GM12874 (cell line): ENCODE results near the gene PGAM1.

ENCODE experiments used
- TF ChIP-seq, protein P1 (sequence below): IDR thresholded peaks from 2 replicates; pipeline ENCODE4 v1.5.1; 2011; ENCODE audit warnings: low read depth, mild to moderate bottlenecking, control low read depth, low read length, moderate library complexity; ENCODE audit not compliant: insufficient read depth

The PGAM1 gene

DNA sequence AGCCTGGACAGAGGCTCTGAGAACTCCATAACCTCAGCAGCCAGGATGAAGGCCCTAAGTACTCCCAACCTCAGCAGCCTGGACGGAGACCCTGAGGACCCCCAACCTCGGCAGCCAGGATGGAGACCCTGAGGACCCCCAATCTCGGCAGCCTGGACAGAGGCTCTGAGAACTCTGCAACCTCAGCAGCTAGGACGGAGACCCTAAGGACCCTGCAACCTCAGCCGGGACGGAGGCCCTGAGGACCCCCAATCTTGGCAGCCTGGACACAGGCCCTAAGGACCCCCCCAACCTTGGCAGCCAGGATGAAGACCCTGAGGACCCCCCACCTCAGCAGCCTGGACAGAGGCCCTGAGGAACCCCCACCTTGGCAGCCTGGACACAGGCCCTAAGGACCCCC, 41.4 kb upstream of the PGAM1 start:
- TF ChIP-seq, protein P1, sequence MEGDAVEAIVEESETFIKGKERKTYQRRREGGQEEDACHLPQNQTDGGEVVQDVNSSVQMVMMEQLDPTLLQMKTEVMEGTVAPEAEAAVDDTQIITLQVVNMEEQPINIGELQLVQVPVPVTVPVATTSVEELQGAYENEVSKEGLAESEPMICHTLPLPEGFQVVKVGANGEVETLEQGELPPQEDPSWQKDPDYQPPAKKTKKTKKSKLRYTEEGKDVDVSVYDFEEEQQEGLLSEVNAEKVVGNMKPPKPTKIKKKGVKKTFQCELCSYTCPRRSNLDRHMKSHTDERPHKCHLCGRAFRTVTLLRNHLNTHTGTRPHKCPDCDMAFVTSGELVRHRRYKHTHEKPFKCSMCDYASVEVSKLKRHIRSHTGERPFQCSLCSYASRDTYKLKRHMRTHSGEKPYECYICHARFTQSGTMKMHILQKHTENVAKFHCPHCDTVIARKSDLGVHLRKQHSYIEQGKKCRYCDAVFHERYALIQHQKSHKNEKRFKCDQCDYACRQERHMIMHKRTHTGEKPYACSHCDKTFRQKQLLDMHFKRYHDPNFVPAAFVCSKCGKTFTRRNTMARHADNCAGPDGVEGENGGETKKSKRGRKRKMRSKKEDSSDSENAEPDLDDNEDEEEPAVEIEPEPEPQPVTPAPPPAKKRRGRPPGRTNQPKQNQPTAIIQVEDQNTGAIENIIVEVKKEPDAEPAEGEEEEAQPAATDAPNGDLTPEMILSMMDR, result no peak

DNA sequence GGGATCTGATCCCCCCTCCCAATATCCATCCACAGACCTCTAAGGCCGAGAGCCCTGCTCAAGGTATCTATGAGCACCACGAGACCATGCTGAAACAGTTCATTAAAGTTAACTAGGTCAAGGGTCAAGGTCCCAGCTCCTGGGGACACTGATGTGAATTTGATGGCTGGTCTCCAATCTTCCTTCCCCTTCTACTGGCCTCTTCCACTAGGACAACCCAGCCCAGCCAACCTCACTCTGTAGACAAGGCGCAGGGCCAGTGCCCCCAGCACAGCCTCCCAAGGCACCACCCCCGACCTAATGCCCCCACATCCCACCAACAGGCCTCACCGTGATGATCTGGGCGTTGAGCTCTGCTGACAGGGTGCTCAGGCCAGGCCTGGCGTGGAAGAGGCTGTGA, 40.4 kb upstream of the PGAM1 start:
- TF ChIP-seq, protein P1, result no peak

DNA sequence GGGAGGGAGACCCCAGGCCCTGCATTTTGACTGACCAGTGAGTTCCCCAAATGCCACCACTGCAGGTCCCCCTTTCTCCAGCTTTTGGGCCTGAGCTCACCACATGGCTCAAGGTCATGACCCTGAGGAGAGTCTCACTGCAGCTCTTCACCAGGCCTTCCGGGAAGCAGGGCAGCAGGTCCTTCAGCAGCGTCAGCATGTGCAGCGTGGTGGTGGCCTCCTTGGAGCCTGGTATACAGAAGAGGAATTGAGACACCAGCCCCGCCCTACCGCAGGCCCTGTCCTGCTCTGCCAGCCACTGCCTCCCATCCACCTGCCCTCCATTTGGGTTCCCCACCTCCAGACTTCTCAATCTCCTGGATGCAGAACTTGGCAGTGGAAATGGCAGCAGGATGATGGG, 37.8 kb upstream of the PGAM1 start:
- TF ChIP-seq, protein P1, result no peak

DNA sequence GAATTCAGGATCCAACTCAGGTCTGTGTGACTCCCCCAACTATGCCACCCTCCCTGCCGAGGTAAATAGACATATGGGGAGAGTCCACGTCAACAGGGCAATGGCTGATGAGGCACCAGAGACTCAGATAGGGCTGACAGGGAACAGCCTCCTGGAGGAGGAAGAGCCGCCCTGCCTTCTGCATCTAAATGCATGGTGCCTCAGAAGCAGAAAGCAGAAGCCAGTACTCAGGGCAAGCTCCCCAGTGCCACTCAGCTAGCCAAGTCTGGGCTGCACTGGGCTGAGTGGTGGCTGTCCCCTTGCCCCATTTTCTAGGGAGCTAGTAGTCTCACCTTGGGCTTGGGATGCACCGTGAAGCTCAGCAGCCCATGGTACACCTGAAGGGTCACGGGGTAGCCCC, 35.9 kb upstream of the PGAM1 start:
- TF ChIP-seq, protein P1, result no peak

DNA sequence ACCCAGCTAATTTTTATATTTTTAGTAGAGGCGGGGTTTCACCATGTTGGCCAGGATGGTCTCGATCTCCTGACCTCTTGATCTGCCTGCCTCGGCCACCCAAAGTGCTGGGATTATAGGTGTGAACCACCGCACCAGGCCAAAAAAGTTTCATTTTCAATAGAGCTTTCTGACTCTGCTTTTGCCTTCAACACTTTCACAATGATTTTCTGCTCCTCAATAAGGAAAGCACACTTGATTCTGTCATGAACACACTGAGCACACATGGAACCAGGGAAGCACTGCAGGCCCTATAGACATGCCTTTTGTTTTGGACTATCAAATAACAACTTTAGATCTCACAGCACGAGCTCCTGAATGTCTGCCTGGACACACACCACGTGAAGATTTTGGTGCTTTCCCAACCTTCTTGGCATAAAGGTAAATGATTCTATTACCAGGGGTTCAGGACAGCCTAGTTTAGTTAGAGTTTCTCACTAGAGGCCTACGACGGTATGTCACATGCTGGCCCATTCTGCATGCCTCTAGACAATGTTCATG, 32.9 kb upstream of the PGAM1 start:
- TF ChIP-seq, protein P1, result no peak

DNA sequence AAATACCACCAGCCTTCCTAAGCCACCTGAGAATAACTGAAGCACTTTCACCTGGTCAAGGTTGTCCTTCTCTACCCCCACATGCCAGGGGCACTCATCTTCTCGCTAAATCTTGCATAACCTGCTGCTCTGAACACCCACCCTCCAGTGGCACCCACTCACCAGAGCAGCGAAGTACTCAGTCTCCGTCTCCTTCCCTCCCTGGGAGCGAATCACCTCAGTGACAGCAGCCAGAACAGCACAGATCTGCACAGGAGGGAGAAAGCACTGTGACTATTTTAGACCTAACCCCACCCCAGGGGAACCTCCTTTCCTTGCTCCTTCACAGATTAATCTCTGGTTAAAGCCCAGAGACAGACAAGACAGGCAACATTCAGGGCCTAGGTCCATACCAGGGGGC, 29.9 kb upstream of the PGAM1 start:
- TF ChIP-seq, protein P1, result no peak

DNA sequence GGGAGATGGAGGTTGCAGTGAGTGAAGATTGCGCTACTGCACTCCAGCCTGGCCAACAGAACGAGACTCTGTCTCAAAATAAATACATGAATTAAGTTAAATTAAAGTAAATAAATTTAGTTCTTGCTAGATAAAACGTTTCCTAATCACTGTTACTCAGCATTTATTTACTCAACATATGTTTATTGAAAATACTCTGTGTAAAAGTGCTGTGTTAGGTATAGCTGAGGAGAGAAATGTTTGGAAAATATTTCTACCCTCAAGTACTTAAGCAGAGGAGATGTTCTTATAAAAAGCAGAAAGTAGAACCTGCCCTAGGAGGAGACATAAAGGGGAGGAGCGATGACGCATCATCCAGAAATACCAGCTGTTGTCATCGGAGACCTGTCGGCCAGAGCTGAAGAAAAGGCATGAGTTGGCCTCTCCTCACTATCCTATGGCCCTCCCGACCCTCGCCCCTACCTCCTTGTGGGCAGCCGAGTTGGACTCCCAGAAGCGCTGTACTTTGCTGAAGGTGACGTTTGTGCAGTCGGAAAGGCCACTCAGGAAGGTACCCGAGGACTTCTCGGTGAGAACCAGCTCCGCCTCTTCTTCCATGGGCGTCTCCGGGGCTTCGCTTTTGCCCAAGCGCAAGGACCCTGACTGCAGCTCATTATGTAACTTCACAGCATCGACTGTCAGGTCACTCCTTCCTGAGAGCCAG, 26.0 kb upstream of the PGAM1 start:
- TF ChIP-seq, protein P1, result no peak
